Activated T-cell treated with anti-CD3 and anti-CD28 coated beads for 1 hour (primary cell): ENCODE results near the gene KRTAP5-2.

ENCODE experiments used
- DNase-seq: peaks from one replicate; pipeline ENCODE4 v3.0.0-alpha.2; 2020; ENCODE audit warnings: low read depth

Gene KRTAP5-2

GRCh38 chr11:1555713-1556153, 42.4 kb downstream of the KRTAP5-2 start:
- no peak for DNase-seq

DNA sequence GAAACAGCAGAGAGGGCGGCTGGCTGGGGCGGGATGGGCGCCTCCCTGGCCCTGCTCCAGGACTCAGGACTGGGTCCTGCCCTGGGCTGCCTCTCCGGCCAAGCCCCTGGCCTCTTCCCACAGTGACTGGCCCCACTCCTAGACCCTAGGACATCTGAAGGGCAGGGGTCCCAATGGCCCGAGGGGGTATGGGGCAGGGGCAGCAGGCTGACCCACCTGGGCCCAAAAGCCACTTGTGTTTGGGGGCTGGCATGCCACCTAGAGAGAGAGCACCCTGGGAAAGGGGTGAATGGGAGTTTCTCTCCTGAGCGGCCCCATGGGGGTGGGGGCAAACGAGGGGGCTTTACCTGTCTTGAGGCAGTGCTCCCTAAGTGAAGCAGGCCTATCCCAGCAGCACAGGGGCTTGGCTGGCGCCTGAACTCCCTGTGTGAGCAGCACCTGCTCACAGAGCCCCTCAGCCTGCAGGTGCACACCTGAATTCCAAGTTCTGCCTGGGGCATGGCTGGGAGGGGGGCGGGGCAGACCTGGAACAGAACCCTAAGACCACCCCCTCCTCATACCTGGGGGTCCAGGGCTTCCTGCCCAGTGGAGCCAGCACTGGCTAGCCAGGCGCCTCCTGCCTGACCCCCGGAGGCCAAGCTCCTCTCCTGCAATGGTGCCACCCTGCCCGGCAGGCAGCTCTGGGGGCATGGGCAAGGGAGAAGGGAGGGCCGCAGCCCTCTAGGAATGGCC, 42.9 kb downstream of the KRTAP5-2 start:
- DNase-seq, result no peak

DNA sequence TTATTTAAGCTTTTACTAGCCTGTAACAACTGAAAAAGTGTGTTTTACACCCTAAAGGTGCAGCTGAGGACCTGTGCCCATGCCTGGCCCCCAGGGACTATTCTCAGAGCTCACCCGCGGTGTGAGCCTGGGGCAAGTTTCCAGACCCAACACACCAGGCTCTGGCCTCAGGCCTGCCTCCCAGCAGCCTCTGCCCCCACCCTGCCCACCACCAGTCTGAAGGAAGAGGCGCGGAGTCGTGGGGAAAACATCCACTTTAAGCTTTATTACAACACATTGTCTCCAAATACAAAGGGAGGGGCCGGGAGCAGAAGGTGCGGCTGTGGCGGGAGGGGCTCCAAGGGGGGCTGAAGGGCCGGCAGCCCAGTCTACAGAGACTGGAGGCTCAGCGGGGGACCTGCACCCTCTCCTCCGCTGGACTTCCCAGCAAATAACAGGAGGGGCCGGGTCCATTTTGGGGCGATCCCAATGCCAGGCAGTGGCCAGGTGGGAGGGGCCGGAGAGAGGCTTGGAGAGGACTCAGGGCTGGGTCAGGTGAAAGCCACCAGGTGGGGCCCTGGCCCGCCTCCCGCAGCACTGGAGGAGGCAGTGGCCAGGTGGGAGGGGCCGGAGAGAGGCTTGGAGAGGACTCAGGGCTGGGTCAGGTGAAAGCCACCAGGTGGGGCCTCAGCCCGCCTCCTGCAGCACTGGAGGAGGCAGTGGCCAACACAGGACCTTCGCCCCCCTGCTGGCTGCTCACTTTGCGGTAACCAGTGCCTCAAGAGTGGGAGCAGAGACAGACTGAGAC, 44.1 kb downstream of the KRTAP5-2 start:
- DNase-seq, result no peak

GRCh38 chr11:1549338-1550330, 48.5 kb downstream of the KRTAP5-2 start:
- no peak for DNase-seq

- no peak for DNase-seq
Measured at GRCh38 chr11:1548221-1549070, 49.6 kb downstream of the KRTAP5-2 start.

DNA sequence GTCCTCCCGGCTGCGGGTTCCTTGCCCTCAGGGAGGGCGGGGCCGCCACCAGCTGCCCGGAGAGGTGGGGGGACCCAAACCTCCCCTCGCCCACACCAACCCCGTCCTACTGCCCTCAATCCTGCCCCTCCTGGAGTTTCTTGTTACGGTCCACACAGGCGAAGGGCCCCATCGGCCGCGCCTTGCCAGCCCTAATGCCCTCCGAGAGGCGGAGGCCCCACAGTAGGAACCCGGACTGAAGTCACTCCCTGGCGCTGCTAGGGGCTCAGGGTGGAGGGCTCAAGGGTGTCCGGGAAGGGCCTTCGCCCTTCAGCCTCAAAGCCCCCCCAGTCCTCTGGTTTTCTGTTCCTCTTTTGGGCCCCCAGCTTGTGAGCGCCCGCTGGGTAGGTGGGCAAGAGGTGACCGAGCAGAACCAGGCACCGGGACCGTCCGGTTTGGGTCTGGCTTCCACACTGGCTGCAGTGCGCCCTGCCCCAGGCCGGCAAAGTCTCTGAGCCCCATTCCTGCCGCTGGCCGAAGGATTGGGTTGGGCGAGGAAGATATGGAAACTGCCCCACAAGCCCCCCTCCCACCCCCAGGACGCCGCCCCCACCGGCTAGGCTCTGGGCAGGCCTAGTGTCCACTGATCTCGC, 50.5 kb downstream of the KRTAP5-2 start:
- no peak for DNase-seq
